HepG2 (cell line): ENCODE data around the gene RASGRF1. TPM values are rescaled to one million over a fixed set of nuclear protein-coding genes. Genes with fewer than 3 reads are reported as not detected.

Source experiments
- BATF2 ChIP-seq: sonication (generic); formaldehyde crosslinking; IDR thresholded peaks from 2 replicates; pipeline ENCODE4 v1.8.0; 2022; ENCODE audit warnings: mild to moderate bottlenecking, missing genetic modification reagents, moderate library complexity
- BHLHE40 ChIP-seq: IDR thresholded peaks from 2 replicates; pipeline ENCODE4 v1.6.1; 2011; ENCODE audit warnings: low read length, improper control_type of control experiment
- CERS6 ChIP-seq: sonication (generic); formaldehyde crosslinking; IDR thresholded peaks from 2 replicates; pipeline ENCODE4 v1.5.0; 2020; ENCODE audit warnings: missing genetic modification reagents
- HHEX ChIP-seq: IDR thresholded peaks from 2 replicates; pipeline ENCODE4 v1.6.1; 2016; ENCODE audit warnings: control low read depth
- HMG20A ChIP-seq: IDR thresholded peaks from 2 replicates; pipeline ENCODE4 v1.6.1; 2016; ENCODE audit warnings: borderline replicate concordance
- KDM4B ChIP-seq: sonication (generic); formaldehyde crosslinking; IDR thresholded peaks from 2 replicates; pipeline ENCODE4 v1.4.0; 2020; ENCODE audit warnings: missing genetic modification reagents
- NCOR1 ChIP-seq: fragments of 200-600 bp; sonication (generic); IDR thresholded peaks from 2 replicates; pipeline ENCODE4 v1.7.0; 2017; ENCODE audit warnings: antibody characterized with exemption, low read length, borderline replicate concordance
- PCBP2 ChIP-seq: fragments of 200-400 bp; formaldehyde crosslinking; optimal IDR thresholded peaks from 2 replicates; pipeline ENCODE3; 2018; ENCODE audit warnings: low read length, low read depth; ENCODE audit not compliant: poor library complexity, severe bottlenecking
- POLR2AphosphoS2 ChIP-seq: IDR thresholded peaks from 2 replicates; pipeline ENCODE4 v1.6.1; 2011; ENCODE audit warnings: low read depth, low read length, improper control_type of control experiment
- PRDM15 ChIP-seq: sonication (generic); formaldehyde crosslinking; IDR thresholded peaks from 2 replicates; pipeline ENCODE4 v1.4.0; 2020; ENCODE audit warnings: missing genetic modification reagents
- SAP130 ChIP-seq: IDR thresholded peaks from 2 replicates; pipeline ENCODE4 v1.6.1; 2016; ENCODE audit warnings: low read depth
- SETDB1 ChIP-seq: sonication (generic); formaldehyde crosslinking; IDR thresholded peaks from 2 replicates; pipeline ENCODE4 v1.5.1; 2020; ENCODE audit warnings: missing genetic modification reagents, mild to moderate bottlenecking, borderline replicate concordance
- UBTF ChIP-seq: sonication (generic); formaldehyde crosslinking; IDR thresholded peaks from 2 replicates; pipeline ENCODE4 v1.4.0; 2020; ENCODE audit warnings: mild to moderate bottlenecking, missing genetic modification reagents
- WIZ ChIP-seq: sonication (generic); formaldehyde crosslinking; IDR thresholded peaks from 2 replicates; pipeline ENCODE4 v1.5.1; 2020; ENCODE audit warnings: mild to moderate bottlenecking, missing genetic modification reagents
- ZBTB7B ChIP-seq: sonication (generic); formaldehyde crosslinking; IDR thresholded peaks from 2 replicates; pipeline ENCODE4 v1.4.0; 2020; ENCODE audit warnings: missing genetic modification reagents
- ZNF230 ChIP-seq: sonication (generic); formaldehyde crosslinking; IDR thresholded peaks from 2 replicates; pipeline ENCODE4 v1.4.0; 2020; ENCODE audit warnings: mild to moderate bottlenecking, missing genetic modification reagents
- ZNF253 ChIP-seq: sonication (generic); formaldehyde crosslinking; IDR thresholded peaks from 2 replicates; pipeline ENCODE4 v1.8.0; 2022; ENCODE audit warnings: mild to moderate bottlenecking, missing genetic modification reagents, borderline replicate concordance
- ZNF362 ChIP-seq: sonication (generic); formaldehyde crosslinking; IDR thresholded peaks from 2 replicates; pipeline ENCODE4 v1.4.0; 2020; ENCODE audit warnings: missing genetic modification reagents, mild to moderate bottlenecking, borderline replicate concordance
- ZNF441 ChIP-seq: sonication (generic); formaldehyde crosslinking; IDR thresholded peaks from 2 replicates; pipeline ENCODE4 v1.7.0; 2021; ENCODE audit warnings: missing genetic modification reagents, borderline replicate concordance
- ZNF761 ChIP-seq: sonication (generic); formaldehyde crosslinking; conservative IDR thresholded peaks from 2 replicates; pipeline ENCODE4 v1.4.0; 2020; ENCODE audit warnings: mild to moderate bottlenecking, missing genetic modification reagents
- ZSCAN30 ChIP-seq: sonication (generic); formaldehyde crosslinking; IDR thresholded peaks from 2 replicates; pipeline ENCODE4 v1.5.0; 2020; ENCODE audit warnings: mild to moderate bottlenecking, missing genetic modification reagents
- polyA plus RNA-seq, 8 experiments: library from polyadenylated mRNA; depleted of rRNA in 3 of 8; stranded (reverse) in 7 of 8; unstranded in 1 of 8; fragments of >200 nt; fragmentation: Illumina TruSeq in 4 of 8; extraction: Trizol in 4 of 8; gene quantifications; 2 replicates each; pipeline versions ENCODE4 v1.2.1 to v1.2.3, GENCODE V29; 2011 to 2016; ENCODE audit warnings: low read depth in 4 of 8, missing spikeins in 1 of 8, mixed read lengths in 1 of 8; ENCODE audit not compliant: insufficient read depth in 1 of 8
- total RNA-seq, 5 experiments: library from RNA; depleted of rRNA; stranded (reverse); fragments of >200 nt; fragmentation: Illumina TruSeq; extraction: Trizol; gene quantifications; 2 replicates each; pipeline ENCODE4 v1.2.3, GENCODE V29; 2016; ENCODE audit warnings: low read depth in 1 of 5

RASGRF1 gene
- total and polyA plus RNA-seq, 2 of the 13 experiments (the other 11 are each of a cell fraction or from before 2014, with no cell fraction given): 0.55 to 3.0 TPM

- TF ChIP-seq NCOR1: peak; percentile 81; the same call in 1 of the 2 replicates
- no peak for TF ChIP-seq SETDB1 (CRISPR knock-in tag)
- TF ChIP-seq BHLHE40: peak; percentile 75; the same call in 1 of the 2 replicates
- peak; percentile 72; the same call in 1 of the 2 replicates for TF ChIP-seq HMG20A (CRISPR knock-in tag)
- TF ChIP-seq ZBTB7B (CRISPR knock-in tag): peak; percentile 67; the same call in 1 of the 2 replicates
- no peak for TF ChIP-seq BATF2 (CRISPR knock-in tag)
- no peak for TF ChIP-seq KDM4B
- no peak; the same call in 1 of the 2 replicates for TF ChIP-seq ZNF230 (CRISPR knock-in tag)
- no peak for TF ChIP-seq PCBP2
- peak; percentile 99 for TF ChIP-seq ZNF362
- no peak for TF ChIP-seq WIZ (CRISPR knock-in tag)
- TF ChIP-seq ZNF253 (CRISPR knock-in tag): peak; percentile 80; the same call in 1 of the 2 replicates
- TF ChIP-seq PRDM15 (CRISPR knock-in tag): no peak
- peak; percentile 92 for TF ChIP-seq SAP130
- TF ChIP-seq ZNF441 (CRISPR knock-in tag): peak; percentile 76
- TF ChIP-seq POLR2AphosphoS2: no peak
- peak; percentile 51; the same call in 1 of the 2 replicates for TF ChIP-seq ZSCAN30 (CRISPR knock-in tag)
- peak; percentile 62 for TF ChIP-seq UBTF (CRISPR knock-in tag)
- no peak; the same call in 1 of the 2 replicates for TF ChIP-seq ZNF761 (CRISPR knock-in tag)
- TF ChIP-seq CERS6 (CRISPR knock-in tag): no peak
- no peak for TF ChIP-seq HHEX (CRISPR knock-in tag)
Measured at GRCh38 chr15:78988361-78988911, 102.1 kb downstream of the RASGRF1 start (continued).
